Body of pancreas (tissue), 4 donors: Measurements from ENCODE around the gene MYO10. TPM values are rescaled to one million over a fixed set of nuclear protein-coding genes. Genes with fewer than 3 reads are reported as not detected.
"Not testable (repeated sequence)": the region's sequence is repeated elsewhere in the genome, so short reads cannot be mapped to it uniquely, and the experiment has no call there.

ENCODE experiments used
- ATAC-seq: fragments of 150-250 bp; one replicate; pipeline ENCODE4 v1.9.1; 2016
- DNase-seq, 4 donors: peaks; one replicate each; pipeline ENCODE4 v3.0.0-alpha.2; 2019
- H3K27ac ChIP-seq, 4 donors: fragments of 200-600 bp; sonication (generic); 1 replicate in 3 of 4; 2 replicates in 1 of 4; pipeline versions ENCODE4 v1.5.1 to v1.6.1; 2016 to 2019; ENCODE audit warnings: mild to moderate bottlenecking in 1 of 4, mixed read lengths in 1 of 4, moderate library complexity in 1 of 4
- H3K27me3 ChIP-seq, 2 donors: fragments of 200-600 bp; sonication (generic); one replicate each; pipeline ENCODE4 v1.6.0; 2016; ENCODE audit warnings: mild to moderate bottlenecking in 1 of 2
- H3K36me3 ChIP-seq, 2 donors: fragments of 200-600 bp; sonication (generic); replicated peaks in 1 of 2; 2 replicates each; pipeline ENCODE4 v1.5.1; 2016; ENCODE audit warnings: low read depth in 2 of 2; ENCODE audit not compliant: insufficient read depth in 1 of 2
- H3K4me1 ChIP-seq: fragments of 200-600 bp; sonication (generic); one replicate; pipeline ENCODE4 v1.6.0; 2016
- H3K4me3 ChIP-seq, 2 donors: fragments of 200-600 bp; sonication (generic); 1 replicate in 1 of 2; 2 replicates in 1 of 2; pipeline ENCODE4 v1.5.1; 2016 to 2019
- H3K9me3 ChIP-seq, 3 donors: fragments of 200-600 bp; sonication (generic); 1 replicate in 2 of 3; 2 replicates in 1 of 3; pipeline ENCODE4 v1.5.1; 2016
- POLR2A ChIP-seq, 3 donors: fragments of 450-650 bp; IDR thresholded peaks; one replicate each; pipeline ENCODE4 v1.6.1; 2016; ENCODE audit warnings: antibody characterized with exemption in 3 of 3, mild to moderate bottlenecking in 2 of 3
- WGBS, 2 donors: methylation state at CpG; one replicate each; pipeline ENCODE4 v1.1.5; 2017; 5-methylcytosine and 5-hydroxymethylcytosine counted together
- intact Hi-C: fragments of 100-400 bp; cut with DNase I; formaldehyde crosslinking; loops from one replicate; pipeline ENCODE4 v1.15.1; 2023
- total RNA-seq, 2 donors: library from RNA; depleted of rRNA; stranded (reverse); fragments of >200 nt; gene quantifications; one replicate each; pipeline ENCODE4 v1.1.0, GENCODE V29; 2016
- TF ChIP-seq, protein P1 (sequence below), 7 experiments: fragments of 450-650 bp in 4 of 7; fragments of 200-600 bp in 3 of 7; sonication (generic) in 3 of 7; IDR thresholded peaks; one replicate each; pipeline ENCODE4 v1.5.1; 2016 to 2019; ENCODE audit warnings: antibody characterized with exemption in 7 of 7

MYO10 gene
- total RNA-seq, 2 donors from 2014 or later: 35.8 to 162 TPM

DNA sequence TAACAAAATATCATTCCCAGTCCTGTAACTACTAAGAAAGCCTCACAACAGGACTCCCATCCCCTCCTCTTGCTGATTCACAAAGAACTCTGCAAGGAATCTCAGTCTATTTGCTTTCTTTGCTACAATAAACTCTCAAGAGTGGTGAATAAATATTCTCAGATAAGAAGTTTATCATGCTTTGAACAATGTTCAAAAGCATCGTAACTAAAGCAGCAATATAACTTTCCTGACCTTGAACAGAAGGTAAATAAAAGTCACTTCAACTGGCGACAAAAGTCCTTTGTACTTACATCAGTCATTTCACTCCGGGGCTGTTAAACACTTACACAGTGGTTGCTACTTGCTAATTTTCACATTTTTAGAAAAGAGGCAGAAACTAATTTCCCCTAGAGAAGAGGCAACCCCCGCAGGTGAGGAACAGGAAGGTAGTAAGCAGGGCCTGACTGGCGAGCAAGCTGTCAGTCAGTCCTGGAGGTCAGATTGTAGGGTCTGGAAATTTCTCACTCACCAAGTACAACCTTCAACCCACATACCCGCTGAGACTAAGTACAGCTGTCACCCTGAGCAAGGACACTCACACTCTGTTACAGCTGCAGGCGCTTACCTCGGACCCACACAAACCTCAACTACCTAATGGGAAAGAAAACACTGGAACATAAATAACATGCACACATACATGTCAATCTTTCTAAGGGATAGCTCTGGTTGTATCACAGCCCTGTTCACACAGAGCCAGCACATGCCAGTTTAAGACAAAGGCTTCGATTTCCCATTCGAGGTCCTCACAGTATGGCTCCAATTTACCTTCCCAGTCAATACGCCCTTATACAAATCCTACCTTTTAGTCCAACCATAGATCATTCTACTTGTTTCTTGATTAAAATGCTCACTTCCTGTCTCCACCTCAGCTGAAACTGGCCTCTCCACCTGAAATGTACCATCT is 214.7 kb downstream of the MYO10 start:
- intact Hi-C loops: no loop called here
- Histone ChIP-seq H3K36me3 (no peaks in the 10 kb centered on the region), H3K9me3 (no peaks in the 10 kb centered on the region), H3K27me3 (no peaks in the 10 kb centered on the region), H3K4me3 (no peak overlapping the region), H3K27ac (peak overlapping the region; percentile 77 to 91 (median 86)), H3K4me1 (peaks cover 38% of the 10 kb centered on the region)
- ATAC-seq (peak; percentile 89), DNase-seq (peak; percentile 48 to 72 (median 60))
- 23 to 24% methylated on average over 11 of the region's 11 CpGs for WGBS, 2 donors
- TF ChIP-seq POLR2A (IDR thresholded peaks at IDR 0.05): peak in 2 of 3 donors; percentile 20 to 33
- TF ChIP-seq, protein P1, sequence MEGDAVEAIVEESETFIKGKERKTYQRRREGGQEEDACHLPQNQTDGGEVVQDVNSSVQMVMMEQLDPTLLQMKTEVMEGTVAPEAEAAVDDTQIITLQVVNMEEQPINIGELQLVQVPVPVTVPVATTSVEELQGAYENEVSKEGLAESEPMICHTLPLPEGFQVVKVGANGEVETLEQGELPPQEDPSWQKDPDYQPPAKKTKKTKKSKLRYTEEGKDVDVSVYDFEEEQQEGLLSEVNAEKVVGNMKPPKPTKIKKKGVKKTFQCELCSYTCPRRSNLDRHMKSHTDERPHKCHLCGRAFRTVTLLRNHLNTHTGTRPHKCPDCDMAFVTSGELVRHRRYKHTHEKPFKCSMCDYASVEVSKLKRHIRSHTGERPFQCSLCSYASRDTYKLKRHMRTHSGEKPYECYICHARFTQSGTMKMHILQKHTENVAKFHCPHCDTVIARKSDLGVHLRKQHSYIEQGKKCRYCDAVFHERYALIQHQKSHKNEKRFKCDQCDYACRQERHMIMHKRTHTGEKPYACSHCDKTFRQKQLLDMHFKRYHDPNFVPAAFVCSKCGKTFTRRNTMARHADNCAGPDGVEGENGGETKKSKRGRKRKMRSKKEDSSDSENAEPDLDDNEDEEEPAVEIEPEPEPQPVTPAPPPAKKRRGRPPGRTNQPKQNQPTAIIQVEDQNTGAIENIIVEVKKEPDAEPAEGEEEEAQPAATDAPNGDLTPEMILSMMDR (IDR thresholded peaks at IDR 0.05): no peak

DNA sequence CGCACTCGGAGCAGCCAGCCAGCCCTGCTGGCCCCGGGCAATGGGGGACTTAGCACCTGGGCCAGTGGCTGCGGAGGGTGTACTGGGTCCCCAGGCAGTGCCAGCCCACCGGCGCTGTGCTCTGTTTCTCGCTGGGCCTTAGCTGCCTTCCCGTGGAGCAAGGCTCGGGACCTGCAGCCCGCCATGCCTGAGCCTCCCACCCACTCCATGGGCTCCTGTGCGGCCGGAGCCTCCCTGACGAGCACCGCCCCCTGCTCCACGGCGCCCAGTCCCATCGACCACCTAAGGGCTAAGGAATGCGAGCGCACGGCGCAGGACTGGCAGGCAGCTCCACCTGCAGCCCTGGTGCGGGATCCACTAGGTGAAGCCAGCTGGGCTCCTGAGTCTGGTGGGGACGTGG is 218.1 kb downstream of the MYO10 start:
- WGBS, 2 donors: 91 to 100% methylated on average over 3 to 19 of the region's 23 CpGs

DNA sequence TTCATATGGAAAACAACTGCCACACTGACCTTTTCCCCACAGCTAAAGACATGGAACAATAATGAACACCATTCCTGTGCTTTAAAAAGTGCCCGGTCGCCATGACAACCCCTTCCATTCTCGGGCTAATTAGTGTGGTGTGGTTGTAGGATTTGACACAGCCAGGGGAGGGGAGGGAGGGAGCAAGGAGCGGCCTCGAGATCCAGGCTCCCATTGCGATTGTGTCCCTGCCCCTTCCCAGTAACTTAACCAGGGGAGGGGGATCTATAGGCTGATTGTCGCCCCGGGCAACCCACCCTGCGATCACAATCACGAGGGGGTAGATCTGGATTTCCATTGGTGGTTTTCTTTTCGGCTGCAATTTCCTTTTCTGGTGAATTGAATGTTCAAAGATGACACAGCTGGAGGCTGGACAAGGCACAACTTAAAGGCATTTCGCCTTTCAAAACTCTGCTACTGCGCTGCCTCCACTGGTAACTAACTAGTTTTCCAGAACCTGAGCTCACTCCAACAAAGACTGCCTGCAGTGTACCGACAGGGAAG is 222.6 kb downstream of the MYO10 start:
- TF ChIP-seq, protein P1 (IDR thresholded peaks at IDR 0.05): no peak
- TF ChIP-seq POLR2A (IDR thresholded peaks at IDR 0.05): no peak
- ATAC-seq (no peak), DNase-seq (peak in 1 of 4 donors; percentile 18)

More for the DNA sequence above, 218.1 kb downstream of the MYO10 start:
- H3K36me3 ChIP-seq, intact Hi-C loops, DNase-seq, H3K9me3 ChIP-seq, ATAC-seq, H3K27me3 ChIP-seq, H3K27ac ChIP-seq, H3K4me3 ChIP-seq: not testable (repeated sequence)
- peaks cover 40% of the 10 kb centered on the region for H3K4me1 ChIP-seq

DNA sequence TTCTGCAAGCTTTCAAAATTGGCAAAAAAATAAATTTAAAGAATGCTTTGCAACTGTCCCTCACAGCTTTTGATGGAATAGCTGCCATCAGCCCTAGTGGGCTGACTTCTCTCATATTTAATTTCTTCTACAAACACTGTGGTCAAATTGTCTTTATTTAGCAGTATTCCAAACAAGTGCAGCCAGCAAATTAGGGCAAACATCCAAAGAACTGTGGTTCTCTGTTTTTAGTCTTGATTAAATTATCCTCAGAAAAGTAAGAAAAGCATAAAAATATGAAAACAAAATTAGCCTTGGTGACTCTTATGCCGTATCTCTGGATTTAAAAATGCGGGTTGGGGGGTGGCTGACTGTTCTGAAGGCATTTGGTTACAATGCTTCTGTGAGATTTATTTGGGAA is 223.5 kb downstream of the MYO10 start:
- H3K27me3 ChIP-seq: no peaks in the 10 kb centered on the region
- ATAC-seq: no peak

More for the DNA sequence above, 222.6 kb downstream of the MYO10 start:
- H3K27me3 ChIP-seq: no peaks in the 10 kb centered on the region
- intact Hi-C loops: no loop called here
- 44 to 79% methylated on average over 14 of the region's 14 CpGs for WGBS, 2 donors
- H3K4me1 ChIP-seq: peaks cover 18% of the 10 kb centered on the region
- H3K27ac ChIP-seq: no peak overlapping the region
- H3K9me3 ChIP-seq: no peaks in the 10 kb centered on the region
- no peak overlapping the region for H3K4me3 ChIP-seq
- H3K36me3 ChIP-seq: peaks cover 7 to 13% of the 10 kb centered on the region in 2 donors

DNA sequence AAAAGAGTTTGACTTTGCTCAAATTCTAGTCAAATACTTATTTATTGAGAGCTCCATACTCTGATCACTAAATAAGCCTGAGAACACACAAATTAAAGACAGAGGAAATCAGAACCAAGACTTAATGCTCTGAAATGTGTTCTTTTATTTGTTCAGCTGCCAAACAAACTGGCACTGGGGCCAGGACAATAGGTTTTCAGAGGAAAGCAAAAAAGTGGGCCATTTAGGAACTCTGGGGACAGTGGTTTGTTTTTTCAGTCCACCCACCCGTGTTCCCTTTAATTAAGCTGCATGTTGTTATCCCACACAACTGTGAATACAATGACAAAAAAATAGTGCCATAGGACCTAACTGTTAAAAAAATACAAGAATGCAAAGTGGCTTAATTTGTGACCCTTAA is 223.9 kb downstream of the MYO10 start:
- no peak overlapping the region for H3K27ac ChIP-seq

More for the DNA sequence above, 223.5 kb downstream of the MYO10 start:
- no peak overlapping the region for H3K27ac ChIP-seq
- intact Hi-C loops: no loop called here
- no peak for TF ChIP-seq POLR2A (IDR thresholded peaks at IDR 0.05)
- TF ChIP-seq, protein P1 (IDR thresholded peaks at IDR 0.05): no peak
- peaks cover 18% of the 10 kb centered on the region for H3K4me1 ChIP-seq
- no peak overlapping the region for H3K4me3 ChIP-seq
- WGBS, 2 donors: 73% methylated on average over 2 of the region's 2 CpGs
- H3K36me3 ChIP-seq: peaks cover 7 to 13% of the 10 kb centered on the region in 2 donors
- H3K9me3 ChIP-seq: no peaks in the 10 kb centered on the region
- no peak for DNase-seq

More for the DNA sequence above, 223.9 kb downstream of the MYO10 start:
- no peaks in the 10 kb centered on the region for H3K27me3 ChIP-seq
- DNase-seq: no peak
- intact Hi-C loops: no loop called here
- H3K9me3 ChIP-seq: no peaks in the 10 kb centered on the region
- no peak overlapping the region for H3K4me3 ChIP-seq
- WGBS, 2 donors: 46 to 63% methylated on average over 1 of the region's 1 CpG
- peaks cover 18% of the 10 kb centered on the region for H3K4me1 ChIP-seq
- peaks cover 7 to 13% of the 10 kb centered on the region in 2 donors for H3K36me3 ChIP-seq
- ATAC-seq: no peak
- TF ChIP-seq, protein P1 (IDR thresholded peaks at IDR 0.05): no peak
- no peak for TF ChIP-seq POLR2A (IDR thresholded peaks at IDR 0.05)
